H1 (cell line): ENCODE results near the gene GIPC2. TPM values are rescaled to one million over a fixed set of nuclear protein-coding genes. Genes with fewer than 3 reads are reported as not detected.

Source experiments
- GTF2F1 ChIP-seq: IDR thresholded peaks from 2 replicates; pipeline ENCODE4 v1.6.1; 2012; ENCODE audit warnings: low read depth, low read length, improper control_type of control experiment, borderline replicate concordance
- KDM5A ChIP-seq: fragments of 200-600 bp; IDR thresholded peaks from 2 replicates; pipeline ENCODE4 v1.7.1; 2012; ENCODE audit warnings: mild to moderate bottlenecking, low read length, inconsistent platforms, mixed read lengths
- POLR2AphosphoS5 ChIP-seq: IDR thresholded peaks from 2 replicates; pipeline ENCODE4 v1.6.1; 2011; ENCODE audit warnings: low read depth, low read length
- SAP30 ChIP-seq: fragments of 300-600 bp; sonication (generic); IDR thresholded peaks from 2 replicates; pipeline ENCODE4 v1.7.1; 2012; ENCODE audit warnings: low read length, moderate library complexity, mild to moderate bottlenecking, inconsistent platforms; ENCODE audit not compliant: insufficient read depth, insufficient replicate concordance
- SIN3A ChIP-seq, 2 experiments: IDR thresholded peaks in 1 of 2; conservative IDR thresholded peaks in 1 of 2; 2 replicates each; pipeline ENCODE4 v1.6.1; 2011 to 2012; ENCODE audit warnings: low read length in 2 of 2, improper control_type of control experiment in 1 of 2, low read depth in 1 of 2, mild to moderate bottlenecking in 1 of 2
- polyA plus RNA-seq, 7 experiments: library from polyadenylated mRNA; depleted of rRNA in 3 of 7; stranded (reverse) in 5 of 7; unstranded in 2 of 7; fragments of >200 nt in 5 of 7; fragments of 200-250 nt in 2 of 7; gene quantifications; 1 replicate in 5 of 7; 2 replicates in 1 of 7; 4 replicates in 1 of 7; pipeline versions ENCODE4 v1.2.1 to v1.2.3, GENCODE V29; 2011 to 2013; ENCODE audit warnings: missing spikeins in 2 of 7, mixed read lengths in 2 of 7
- total RNA-seq: library from RNA; stranded (reverse); fragmentation: NEBNext Ultra II Directional; extraction: Animal tissue kit (Norgen Biotek cat#: 25700); gene quantifications from 2 replicates; pipeline ENCODE4 v1.2.1, GENCODE V29; 2021

Gene GIPC2
- total and polyA plus RNA-seq, 2 of the 8 experiments (the other 6 are each of a cell fraction or from before 2014, with no cell fraction given), result 0.29 to 0.69 TPM

- no peak for TF ChIP-seq POLR2AphosphoS5
- TF ChIP-seq GTF2F1, result no peak
- no peak for TF ChIP-seq SAP30
- no peak for TF ChIP-seq KDM5A
- TF ChIP-seq SIN3A (conservative IDR thresholded peaks at IDR 0.05 in 1 of 2, IDR thresholded peaks at IDR 0.05 in 1 of 2; ENCODE audit: low read depth in 1 of 2, low read length in 2 of 2), result no peak
These were observed 86.6 kb downstream of the GIPC2 start (continued) for GRCh38 chr1:78132174-78132947.
